IMR-90 (cell line): ENCODE results near the gene NPSR1. TPM values are rescaled to one million over a fixed set of nuclear protein-coding genes. Genes with fewer than 3 reads are reported as not detected.

Experiments used
- ATAC-seq: fragments of 200-7000 bp; cut with Tn5 transposase; 2 replicates; pipeline ENCODE4 v1.9.1; 2020; ENCODE audit warnings: low read depth, mild to moderate bottlenecking, moderate library complexity
- BruUV-seq: library from RNA; stranded (reverse); fragments of 400-500 nt; replicated peaks from 2 replicates; lab custom pipeline; 2021; lab: Mats Ljungman, UMichigan
- CTCF ChIA-PET: fragments of 300-600 bp; formaldehyde crosslinking; extraction: SDS; loops from one replicate; lab custom pipeline; 2021; ENCODE audit warnings: antibody characterized with exemption; lab: Yijun Ruan, JAX
- POLR2A ChIA-PET: fragments of 300-600 bp; sonication (Branson Sonifier 250); formaldehyde crosslinking; loops from one replicate; lab custom pipeline; 2022; ENCODE audit warnings: antibody characterized with exemption; ENCODE audit not compliant: unreplicated experiment; lab: Charles Lee
- DNase-seq: peaks from one replicate; pipeline ENCODE4 v3.0.0; 2013
- H2AFZ ChIP-seq: replicated peaks from 2 replicates; pipeline ENCODE3; 2013; ENCODE audit warnings: low read length, mild to moderate bottlenecking; ENCODE audit not compliant: poor library complexity
- H2AK5ac ChIP-seq: 2 replicates; pipeline ENCODE4 v1.6.1; 2013; ENCODE audit warnings: low read depth, low read length, inconsistent platforms
- H2AK9ac ChIP-seq: replicated peaks from 2 replicates; pipeline ENCODE3; 2013; ENCODE audit warnings: mild to moderate bottlenecking, low read depth, low read length, moderate library complexity; ENCODE audit not compliant: poor library complexity
- H2BK120ac ChIP-seq: 2 replicates; pipeline ENCODE4 v1.6.1; 2013; ENCODE audit warnings: low read depth, low read length, inconsistent platforms
- H2BK15ac ChIP-seq: 3 replicates; pipeline ENCODE4 v1.6.1; 2013; ENCODE audit warnings: low read depth, low read length, inconsistent platforms
- H2BK20ac ChIP-seq: 2 replicates; pipeline ENCODE4 v1.6.1; 2013; ENCODE audit warnings: low read depth, mild to moderate bottlenecking, inconsistent platforms, low read length, moderate library complexity
- H2BK5ac ChIP-seq: 2 replicates; pipeline ENCODE4 v1.6.1; 2013; ENCODE audit warnings: mild to moderate bottlenecking, low read depth, low read length, inconsistent platforms; ENCODE audit not compliant: poor library complexity, severe bottlenecking
- H3K14ac ChIP-seq: replicated peaks from 2 replicates; pipeline ENCODE4 v1.6.1; 2013; ENCODE audit warnings: low read depth, low read length, inconsistent platforms
- H3K18ac ChIP-seq: 2 replicates; pipeline ENCODE4 v1.6.1; 2013; ENCODE audit warnings: low read depth, low read length, control low read depth
- H3K23ac ChIP-seq: 2 replicates; pipeline ENCODE4 v1.6.1; 2013; ENCODE audit warnings: low read depth, low read length, inconsistent platforms
- H3K27ac ChIP-seq: 2 replicates; pipeline ENCODE4 v1.5.1; 2013; ENCODE audit warnings: mild to moderate bottlenecking, control low read depth, low read length; ENCODE audit not compliant: insufficient read depth
- H3K27me3 ChIP-seq: 2 replicates; pipeline ENCODE4 v1.6.1; 2013; ENCODE audit warnings: low read length; ENCODE audit not compliant: control insufficient read depth, insufficient read depth
- H3K36me3 ChIP-seq: 2 replicates; pipeline ENCODE4 v1.6.1; 2013; ENCODE audit warnings: low read length, mixed read lengths; ENCODE audit not compliant: control insufficient read depth, insufficient read depth
- H3K4ac ChIP-seq: 2 replicates; pipeline ENCODE4 v1.6.1; 2013; ENCODE audit warnings: low read depth, low read length, inconsistent platforms
- H3K4me1 ChIP-seq: 2 replicates; pipeline ENCODE4 v1.6.1; 2013; ENCODE audit warnings: low read length, mixed read lengths; ENCODE audit not compliant: control insufficient read depth, insufficient read depth
- H3K4me2 ChIP-seq: 2 replicates; pipeline ENCODE4 v1.6.1; 2013; ENCODE audit warnings: low read depth, mild to moderate bottlenecking, control low read depth, low read length, moderate library complexity
- H3K4me3 ChIP-seq: 2 replicates; pipeline ENCODE4 v1.5.1; 2013; ENCODE audit warnings: low read depth, mild to moderate bottlenecking, control low read depth, low read length, moderate library complexity; ENCODE audit not compliant: insufficient read depth
- H3K56ac ChIP-seq: 2 replicates; pipeline ENCODE4 v1.6.1; 2013; ENCODE audit warnings: low read length, inconsistent platforms; ENCODE audit not compliant: insufficient read depth; ENCODE audit errors: extremely low read depth
- H3K79me1 ChIP-seq, 2 experiments: 2 replicates each; pipeline ENCODE4 v1.6.1; 2013; ENCODE audit warnings: low read length in 2 of 2, inconsistent platforms in 1 of 2, low read depth in 1 of 2
- H3K9ac ChIP-seq: 2 replicates; pipeline ENCODE4 v1.6.1; 2013; ENCODE audit warnings: low read depth, low read length, control low read depth
- H3K9me1 ChIP-seq: 2 replicates; pipeline ENCODE4 v1.6.1; 2013; ENCODE audit warnings: low read length, inconsistent platforms; ENCODE audit not compliant: insufficient read depth
- H3K9me3 ChIP-seq: 2 replicates; pipeline ENCODE4 v1.6.1; 2013; ENCODE audit warnings: low read length; ENCODE audit not compliant: control insufficient read depth, insufficient read depth
- H4K20me1 ChIP-seq: 2 replicates; pipeline ENCODE4 v1.6.1; 2013; ENCODE audit warnings: low read length, inconsistent platforms; ENCODE audit not compliant: insufficient read depth
- H4K5ac ChIP-seq: 2 replicates; pipeline ENCODE4 v1.6.1; 2013; ENCODE audit warnings: mild to moderate bottlenecking, low read depth, low read length, control low read depth
- H4K8ac ChIP-seq, 2 experiments: 2 replicates each; pipeline ENCODE4 v1.6.1; 2013; ENCODE audit warnings: low read depth in 2 of 2, low read length in 2 of 2, control low read depth in 1 of 2, inconsistent platforms in 1 of 2
- H4K91ac ChIP-seq: 2 replicates; pipeline ENCODE4 v1.6.1; 2013; ENCODE audit warnings: low read depth, low read length, inconsistent platforms; ENCODE audit not compliant: insufficient read depth
- BHLHE40 ChIP-seq: fragments of 150-350 bp; IDR thresholded peaks from 2 replicates; pipeline ENCODE4 v1.6.1; 2016; ENCODE audit warnings: mild to moderate bottlenecking, low read depth, low read length
- CEBPB ChIP-seq: IDR thresholded peaks from 2 replicates; pipeline ENCODE4 v1.6.1; 2012; ENCODE audit warnings: low read depth, low read length, improper control_type of control experiment
- CHD1 ChIP-seq: IDR thresholded peaks from 2 replicates; pipeline ENCODE4 v1.6.1; 2012; ENCODE audit warnings: low read depth, low read length, improper control_type of control experiment
- ELK1 ChIP-seq: fragments of 150-350 bp; IDR thresholded peaks from 2 replicates; pipeline ENCODE4 v1.6.1; 2016; ENCODE audit warnings: low read depth, mild to moderate bottlenecking, low read length, moderate library complexity, borderline replicate concordance
- FOS ChIP-seq: fragments of 150-350 bp; IDR thresholded peaks from 2 replicates; pipeline ENCODE4 v1.6.1; 2016; ENCODE audit warnings: low read depth, low read length
- MAFK ChIP-seq: IDR thresholded peaks from 2 replicates; pipeline ENCODE4 v1.6.1; 2012; ENCODE audit warnings: low read depth, low read length, improper control_type of control experiment
- MAZ ChIP-seq: IDR thresholded peaks from 2 replicates; pipeline ENCODE4 v1.6.1; 2012; ENCODE audit warnings: low read depth, mild to moderate bottlenecking, low read length, improper control_type of control experiment, moderate library complexity, borderline replicate concordance
- MXI1 ChIP-seq: IDR thresholded peaks from 2 replicates; pipeline ENCODE4 v1.6.1; 2012; ENCODE audit warnings: low read depth, mild to moderate bottlenecking, low read length, moderate library complexity, borderline replicate concordance
- NFE2L2 ChIP-seq: fragments of 150-350 bp; IDR thresholded peaks from 2 replicates; pipeline ENCODE4 v1.6.1; 2016; ENCODE audit warnings: low read depth, mild to moderate bottlenecking, low read length
- POLR2A ChIP-seq: IDR thresholded peaks from 2 replicates; pipeline ENCODE4 v1.6.1; 2012; ENCODE audit warnings: mild to moderate bottlenecking, low read depth, low read length
- RAD21 ChIP-seq: IDR thresholded peaks from 2 replicates; pipeline ENCODE4 v1.6.1; 2012; ENCODE audit warnings: low read length, improper control_type of control experiment
- RCOR1 ChIP-seq: IDR thresholded peaks from 2 replicates; pipeline ENCODE4 v1.6.1; 2012; ENCODE audit warnings: mild to moderate bottlenecking, low read length, improper control_type of control experiment; ENCODE audit not compliant: insufficient replicate concordance
- RFX5 ChIP-seq: IDR thresholded peaks from 2 replicates; pipeline ENCODE4 v1.8.0; 2012; ENCODE audit warnings: low read depth, mild to moderate bottlenecking, low read length, moderate library complexity
- USF2 ChIP-seq: fragments of 150-350 bp; IDR thresholded peaks from 2 replicates; pipeline ENCODE4 v1.6.1; 2017; ENCODE audit warnings: mild to moderate bottlenecking, antibody characterized with exemption, low read length, low read depth
- WGBS, 2 experiments: methylation state at CpG; one replicate each; pipeline versions ENCODE4 v1.1.5 to v1.1.7; 2013; ENCODE audit warnings: missing lambda C conversion rate in 2 of 2; ENCODE audit not compliant: insufficient read length in 1 of 2; ENCODE audit errors: extremely low coverage in 2 of 2; 5-methylcytosine and 5-hydroxymethylcytosine counted together
- dilution Hi-C: fragments of 300-500 bp; cut with HindIII; formaldehyde crosslinking; loops from one replicate; pipeline ENCODE4 v1.14.3; 2018; ENCODE audit warnings: low sequenced_read_pairs; ENCODE audit not compliant: unreplicated experiment
- in situ Hi-C: fragments of 300-500 bp; cut with MboI; formaldehyde crosslinking; loops from 3 replicates; pipeline ENCODE4 v1.14.3; 2019; ENCODE audit warnings: low sequenced_read_pairs, inconsistent platforms, mixed read lengths
- intact Hi-C: fragments of 100-400 bp; cut with micrococcal nuclease; formaldehyde crosslinking; loops from 2 replicates; pipeline ENCODE4 v1.10.0; 2022
- polyA plus RNA-seq, 3 experiments: library from polyadenylated mRNA; depleted of rRNA; stranded (reverse); fragments of >200 nt; gene quantifications; 2 replicates each; pipeline ENCODE4 v1.2.3, GENCODE V29; 2012; ENCODE audit warnings: low replicate concordance in 1 of 3
- total RNA-seq: library from RNA; depleted of rRNA; stranded (reverse); fragments of >200 nt; gene quantifications from 2 replicates; pipeline ENCODE4 v1.2.3, GENCODE V29; 2012

Gene NPSR1
- total and polyA plus RNA-seq, 2 of the 4 experiments (the other 2 are of a cell fraction): not detected

GRCh38 chr7:34761206-34761605 lies 103.2 kb downstream of the NPSR1 start:
- Histone ChIP-seq H2BK5ac (no peak overlapping the region), H4K20me1 (no peaks in the 10 kb centered on the region), H2AK9ac (no peak overlapping the region), H3K4ac (no peak overlapping the region), H3K18ac (no peak overlapping the region), H3K56ac (no peak overlapping the region), H4K8ac (no peak overlapping the region), H2BK120ac (no peak overlapping the region), H2AK5ac (no peak overlapping the region), H2AFZ (no peak overlapping the region), H3K14ac (no peak overlapping the region), H3K36me3 (no peaks in the 10 kb centered on the region), H3K4me1 (no peaks in the 10 kb centered on the region), H4K5ac (no peak overlapping the region), H3K79me1 (no peaks in the 10 kb centered on the region), H3K23ac (no peak overlapping the region), H3K27me3 (no peaks in the 10 kb centered on the region), H2BK20ac (no peak overlapping the region), H4K91ac (no peak overlapping the region), H3K9ac (no peak overlapping the region), H3K9me3 (no peaks in the 10 kb centered on the region), H3K9me1 (no peaks in the 10 kb centered on the region), H3K27ac (no peak overlapping the region), H3K4me3 (no peak overlapping the region), H3K4me2 (no peak overlapping the region), H2BK15ac (no peak overlapping the region)
- no peak for DNase-seq
- dilution Hi-C loops (no loop called here), in situ Hi-C loops (no loop called here), intact Hi-C loops (loop anchor here (10.0 kb wide), 1 partner anchor 774 kb away; no protein-coding TSS in a partner anchor)
- no TSS peak for BruUV-seq
- WGBS, 2 experiments: no CpG with 5 or more reads among the region's 1 CpG
- no peak for ATAC-seq
- ChIA-PET POLR2A (no interaction called here), CTCF (no interaction called here)
- no peak for TF ChIP-seq RFX5
- no peak for TF ChIP-seq NFE2L2
- TF ChIP-seq FOS: no peak
- TF ChIP-seq MXI1: no peak
- TF ChIP-seq BHLHE40: no peak
- no peak for TF ChIP-seq RCOR1
- no peak for TF ChIP-seq CHD1
- TF ChIP-seq RAD21: no peak
- no peak for TF ChIP-seq USF2
- TF ChIP-seq MAZ: no peak
- TF ChIP-seq POLR2A: no peak
- TF ChIP-seq MAFK: no peak
- TF ChIP-seq CEBPB: no peak
- no peak for TF ChIP-seq ELK1
